CD4-positive, alpha-beta memory T cell (primary cell): Measurements from ENCODE around the gene DHX35. TPM values are rescaled to one million over a fixed set of nuclear protein-coding genes. Genes with fewer than 3 reads are reported as not detected.

Experiments
- polyA plus RNA-seq, 2 donors: library from polyadenylated mRNA; unstranded; fragments of 300-500 nt; fragmentation: Illumina TruSeq; gene quantifications; one replicate each; pipeline ENCODE4 v1.2.3, GENCODE V29; 2021
- total RNA-seq, 2 experiments: library from RNA; stranded (reverse); gene quantifications; one replicate each; pipeline ENCODE4 v1.2.3, GENCODE V29; 2021

The DHX35 gene
- total and polyA plus RNA-seq, 4 experiments from 2014 or later: 2.7 to 11.8 (median 10.0) TPM

Other genes with a start within 250 kb of the DHX35 start
- not detected for gene SLC32A1, start 237.9 kb upstream of the DHX35 start, total RNA-seq
- not detected for gene SLC32A1, start 237.9 kb upstream of the DHX35 start, polyA plus RNA-seq
- gene ACTR5, start 213.9 kb upstream of the DHX35 start, total RNA-seq: 10 to 100 TPM; 16.9 to 17.4 TPM
- gene ACTR5, start 213.9 kb upstream of the DHX35 start, polyA plus RNA-seq: 10 to 100 TPM in 1 of 2 donors, 1 to 10 TPM in 1; 8.7 to 10.5 TPM
- 10 to 100 TPM; 54.3 to 55.1 TPM for gene PPP1R16B, start 156.6 kb upstream of the DHX35 start, total RNA-seq
- 10 to 100 TPM; 17.3 to 36.7 TPM for gene PPP1R16B, start 156.6 kb upstream of the DHX35 start, polyA plus RNA-seq
- 1 to 10 TPM; 1.4 to 1.5 TPM for gene FAM83D, start 35.9 kb upstream of the DHX35 start, total RNA-seq
- 1 to 10 TPM in 1 of 2 donors, under 1 TPM in 1; 0.93 to 1.2 TPM for gene FAM83D, start 35.9 kb upstream of the DHX35 start, polyA plus RNA-seq